GM13976 (cell line): ENCODE data around the gene SPOCK3.

Experiments
- DNase-seq: peaks from one replicate; pipeline ENCODE4 v3.0.0; 2012; ENCODE audit warnings: low spot score
- CTCF ChIP-seq: IDR thresholded peaks from 2 replicates; pipeline ENCODE4 v1.5.1; 2012; ENCODE audit warnings: borderline replicate concordance, mild to moderate bottlenecking; ENCODE audit not compliant: insufficient read depth; ENCODE audit errors: extremely low read depth, missing control alignments, control extremely low read depth
- in situ Hi-C: fragments of 300-500 bp; cut with MboI; formaldehyde crosslinking; loops from one replicate; pipeline ENCODE4 v1.12.0; 2022; ENCODE audit warnings: low sequenced_read_pairs, mixed read lengths, inconsistent platforms; ENCODE audit not compliant: unreplicated experiment

The SPOCK3 gene

GRCh38 chr4:166941629-166942028 lies 292.7 kb downstream of the SPOCK3 start:
- in situ Hi-C loops, result no loop called here

GRCh38 chr4:166930464-166930863 lies 303.8 kb downstream of the SPOCK3 start:
- no peak for TF ChIP-seq CTCF
- in situ Hi-C loops, result no loop called here
- no peak for DNase-seq

More at GRCh38 chr4:166941629-166942028, 292.7 kb downstream of the SPOCK3 start:
- TF ChIP-seq CTCF, result no peak
- DNase-seq, result no peak

- TF ChIP-seq CTCF, result no peak
- in situ Hi-C loops, result no loop called here
- no peak for DNase-seq
Measured at GRCh38 chr4:166924424-166924823, 309.9 kb downstream of the SPOCK3 start.

DNA sequence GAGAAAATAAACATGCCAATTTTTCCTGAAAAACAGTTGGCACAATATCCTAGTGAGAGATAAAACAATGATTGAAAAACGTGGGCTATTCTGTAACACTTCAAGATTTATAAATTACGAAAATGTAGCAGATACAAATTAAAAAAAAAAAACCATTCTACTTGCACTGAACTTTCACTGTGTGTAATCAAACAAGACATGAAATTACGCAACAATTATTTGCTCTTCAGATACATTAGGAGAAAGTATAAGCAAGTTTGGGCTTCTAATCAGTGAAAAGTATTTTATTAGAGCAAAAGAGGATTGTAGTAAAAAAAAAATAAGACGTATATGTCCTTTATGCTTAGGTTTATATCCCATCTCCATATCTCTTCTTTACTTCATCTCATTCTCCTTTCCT lies 320.4 kb downstream of the SPOCK3 start:
- TF ChIP-seq CTCF, result no peak
- no peak for DNase-seq
- in situ Hi-C loops, result no loop called here

GRCh38 chr4:166903408-166903807 lies 330.9 kb downstream of the SPOCK3 start:
- no peak for TF ChIP-seq CTCF
- no peak for DNase-seq
- in situ Hi-C loops, result no loop called here

DNA sequence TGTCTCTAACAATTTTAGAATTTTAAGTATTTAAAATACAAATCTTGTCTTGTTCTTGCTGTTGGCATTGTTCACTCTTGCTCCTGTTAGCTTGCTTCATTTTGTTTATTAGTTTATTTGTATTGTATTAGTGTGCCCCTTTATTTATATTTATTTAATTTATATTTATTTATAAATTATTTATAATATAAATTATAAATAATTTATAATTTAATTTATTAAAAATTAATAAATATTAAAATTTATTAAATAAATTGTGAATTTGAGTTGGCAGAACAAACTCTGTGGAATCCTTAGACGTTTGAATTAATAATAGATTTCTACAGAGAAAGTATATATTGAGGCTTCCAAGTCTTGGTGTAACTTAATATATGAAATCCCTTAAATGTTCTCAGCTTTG lies 331.4 kb downstream of the SPOCK3 start:
- in situ Hi-C loops, result no loop called here
- TF ChIP-seq CTCF, result no peak
- no peak for DNase-seq

- in situ Hi-C loops, result no loop called here
- no peak for DNase-seq
- TF ChIP-seq CTCF, result no peak
Measured at GRCh38 chr4:166896254-166896653, 338.0 kb downstream of the SPOCK3 start.
